GM23248 (cell line): ENCODE results near the gene WBP2.

ENCODE experiments used
- EZH2 ChIP-seq: fragments of 200-600 bp; sonication (generic); IDR thresholded peaks from 2 replicates; pipeline ENCODE4 v1.6.1; 2018; ENCODE audit warnings: antibody characterized with exemption, mild to moderate bottlenecking; ENCODE audit not compliant: insufficient read depth, poor library complexity, severe bottlenecking
- EZH2phosphoT487 ChIP-seq: fragments of 200-600 bp; sonication (generic); IDR thresholded peaks from 2 replicates; pipeline ENCODE4 v1.6.1; 2018; ENCODE audit warnings: antibody characterized with exemption, moderate library complexity, mild to moderate bottlenecking, low read depth; ENCODE audit not compliant: insufficient read depth

DNA sequence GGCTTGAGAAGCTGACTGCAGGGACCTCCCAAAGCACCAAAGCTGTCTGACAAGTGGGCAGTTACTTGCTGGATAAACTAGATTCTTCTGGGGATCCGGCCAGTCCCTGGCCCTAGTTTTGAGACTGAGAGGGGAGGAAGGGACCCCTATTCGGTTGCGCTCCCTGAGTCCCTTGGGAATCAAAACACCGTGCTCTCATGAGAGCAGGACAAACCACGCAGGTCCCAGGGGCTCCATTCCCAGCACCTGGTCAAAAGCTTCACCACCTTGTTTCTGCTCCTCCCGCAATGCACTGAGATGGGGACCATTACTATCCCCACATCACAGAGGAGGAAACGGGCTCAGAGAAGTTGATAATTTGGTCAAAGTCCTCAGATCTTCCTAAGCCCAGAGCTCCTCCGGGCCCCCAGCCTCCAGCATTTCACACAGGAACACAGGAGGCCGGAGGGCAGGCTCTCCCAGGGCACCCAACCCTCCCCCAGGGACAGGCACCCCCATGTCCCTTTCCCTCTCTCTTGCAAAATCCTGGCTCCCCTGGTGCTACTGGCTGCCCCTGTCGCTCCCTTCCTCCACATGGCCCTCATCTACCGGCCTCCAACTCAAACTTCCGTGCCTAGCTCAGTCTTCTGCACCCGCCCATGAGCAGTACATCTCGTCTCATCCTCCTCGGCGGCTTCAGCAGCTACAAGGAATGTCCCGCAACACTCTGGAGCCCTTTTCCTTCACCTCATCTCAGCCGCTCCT, 38.3 kb upstream of the WBP2 start:
- TF ChIP-seq EZH2, result no peak
- no peak for TF ChIP-seq EZH2phosphoT487
